ENCODE results near the gene GALNS. TPM values are rescaled to one million over a fixed set of nuclear protein-coding genes. Genes with fewer than 3 reads are reported as not detected.
A peak's percentile ranks its signal among the peaks of the same experiment; 100 is the strongest.

The GALNS gene
- total and polyA plus RNA-seq, 2 experiments from 2014 or later: 9.7 to 18.8 TPM

GRCh38 chr16:88811769-88812512, 44.8 kb downstream of the GALNS start, which contains the start of gene APRT:
Gene APRT, minus strand, starts transcription at chr16:88811928. Its CDS starts 29 bp downstream, at chr16:88811899.
- H3K4me1 Mint-ChIP-seq: peaks cover 11% of the 10 kb centered on the region; the same call in 2 of the 3 replicates
- Histone ChIP-seq H3K27ac (ENCODE audit: low read depth) (peak within 1 kb of the TSS; percentile 98), H3K4me1 (ENCODE audit: insufficient read depth) (no peaks in the 10 kb centered on the region; the same call in 1 of the 2 replicates), H3K9me2 (ENCODE audit: insufficient read depth) (no peaks in the 10 kb centered on the region), H3K36me3 (ENCODE audit: insufficient read depth) (peaks cover 15% of the 10 kb centered on the region), H3K27me3 (ENCODE audit: insufficient read depth) (no peaks in the 10 kb centered on the region), H3K79me2 (replicated peaks; ENCODE audit: insufficient read depth) (peaks cover 13% of the 10 kb centered on the region), H3K4me2 (peak within 1 kb of the TSS; percentile 99), H4K20me1 (replicated peaks; ENCODE audit: insufficient read depth) (no peaks in the 10 kb centered on the region; the same call in 1 of the 2 replicates), H2AFZ (peak within 1 kb of the TSS; percentile 98), H3K4me3 (peak within 1 kb of the TSS; percentile 93), H3F3A (replicated peaks; ENCODE audit: low read depth) (peaks cover 37% of the 10 kb centered on the region)
- no peak for TF ChIP-seq JUNB (IDR thresholded peaks at IDR 0.05; ENCODE audit: unreplicated experiment)
- no peak for TF ChIP-seq ZNF462 (CRISPR knock-in tag; IDR thresholded peaks at IDR 0.05)
- TF ChIP-seq CREB1 (CRISPR knock-in tag; IDR thresholded peaks at IDR 0.05; ENCODE audit: low read depth): no peak
- peak; percentile 30 to 59; a peak in 3 of 4 replicates for TF ChIP-seq CTCF (conservative IDR thresholded peaks at IDR 0.05; ENCODE audit: low read depth in 2 of 2)
- TF ChIP-seq REST (IDR thresholded peaks at IDR 0.05; ENCODE audit: unreplicated experiment): no peak
- peak; percentile 99 for TF ChIP-seq POLR2AphosphoS5 (IDR thresholded peaks at IDR 0.05; ENCODE audit: low read depth)
- no peak for TF ChIP-seq NANOG (IDR thresholded peaks at IDR 0.05; ENCODE audit: borderline replicate concordance)
- no peak for TF ChIP-seq ZNF114 (CRISPR knock-in tag; IDR thresholded peaks at IDR 0.05)
- TF ChIP-seq STAT1 (IDR thresholded peaks at IDR 0.05; ENCODE audit: unreplicated experiment): no peak
- peak within 1 kb of the TSS; percentile 98 for H3K27ac Mint-ChIP-seq
- H3K4me3 Mint-ChIP-seq: peak within 1 kb of the TSS; percentile 88
- peak; percentile 90 for DNase-seq (ENCODE audit: low spot score)
- H3K9me3 Mint-ChIP-seq: peaks cover 4% of the 10 kb centered on the region; the same call in 1 of the 3 replicates
- peaks cover 40% of the 10 kb centered on the region for H3K36me3 Mint-ChIP-seq (ENCODE audit: low read depth)
- ATAC-seq: peak; percentile 57
- H3K27me3 Mint-ChIP-seq (ENCODE audit: insufficient read depth, low read depth, poor library complexity): peaks cover 41% of the 10 kb centered on the region

Measured in GM23338 (cell line).